Occipital lobe (tissue), 2 donors: ENCODE measurements around the gene SPATA4. TPM values are rescaled to one million over a fixed set of nuclear protein-coding genes. Genes with fewer than 3 reads are reported as not detected.

Experiments
- DNase-seq: peaks from one replicate; lab custom pipeline; 2025; lab: John Stamatoyannopoulos, UW
- total RNA-seq: library from RNA; depleted of rRNA; stranded (reverse); fragments of >200 nt; gene quantifications from one replicate; pipeline ENCODE4 v1.2.3, GENCODE V29; 2014

SPATA4 gene
- total RNA-seq, 1 donor from 2014 or later: 1.1 TPM

DNA sequence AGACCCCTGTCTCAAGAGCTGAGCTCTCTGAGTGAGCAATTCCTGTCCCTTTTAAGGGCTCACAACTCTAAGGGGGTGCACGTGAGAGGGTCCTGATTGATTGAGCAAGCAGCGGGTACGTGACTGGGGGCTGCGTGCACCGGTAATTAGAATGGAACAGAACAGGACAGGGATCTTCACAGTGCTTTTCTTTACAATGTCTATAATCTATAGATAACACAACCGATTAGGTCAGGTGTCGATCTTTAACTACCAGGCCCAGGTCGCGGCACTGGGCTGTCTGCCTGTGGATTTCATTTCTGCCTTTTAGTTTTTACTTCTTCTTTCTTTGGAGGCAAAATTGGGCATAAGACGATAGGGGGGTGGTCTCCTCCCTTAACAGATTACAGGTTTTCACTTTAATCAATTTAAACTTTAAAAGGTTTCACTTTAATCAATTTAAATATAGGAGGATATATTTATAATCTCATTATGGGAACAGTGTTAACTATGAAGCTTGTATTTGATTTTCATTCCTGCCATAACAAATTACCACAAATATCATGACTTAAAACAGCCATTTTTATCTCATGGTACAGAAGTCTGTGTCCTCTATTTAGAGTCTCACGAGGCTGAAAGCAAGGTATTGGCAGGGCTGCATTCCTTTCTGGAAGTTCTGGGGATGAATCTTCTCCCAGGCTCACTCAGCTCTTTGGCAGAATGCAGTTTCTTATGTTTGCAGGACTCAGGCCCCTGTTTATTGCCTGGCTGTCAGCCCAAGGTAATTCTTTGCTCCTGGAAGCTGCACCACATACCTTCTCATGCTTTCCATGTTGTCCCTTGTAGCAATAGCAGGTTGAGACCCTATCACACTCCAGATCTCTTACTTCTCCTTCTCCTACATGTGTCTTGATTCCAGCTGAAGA, 5.2 kb downstream of the SPATA4 start:
- DNase-seq: no peak

DNA sequence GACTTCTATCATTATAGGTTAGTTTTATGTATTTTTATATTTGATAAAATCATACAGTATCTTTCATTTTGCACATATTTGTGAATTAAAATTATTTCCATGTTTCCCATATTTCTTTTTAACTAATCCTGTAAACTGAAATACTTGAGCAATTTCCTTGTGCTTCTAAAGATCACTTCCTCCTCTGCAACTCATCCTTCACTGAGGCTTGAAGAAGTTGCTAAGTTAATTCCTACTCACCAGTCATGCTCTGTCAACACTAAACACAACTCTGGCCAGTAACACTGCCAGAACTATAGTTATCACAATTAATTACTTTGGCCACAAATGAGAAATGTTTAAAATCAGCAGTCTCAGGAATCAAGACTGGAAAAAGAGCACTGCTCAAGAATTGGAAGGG, 6.7 kb downstream of the SPATA4 start:
- no peak for DNase-seq

DNA sequence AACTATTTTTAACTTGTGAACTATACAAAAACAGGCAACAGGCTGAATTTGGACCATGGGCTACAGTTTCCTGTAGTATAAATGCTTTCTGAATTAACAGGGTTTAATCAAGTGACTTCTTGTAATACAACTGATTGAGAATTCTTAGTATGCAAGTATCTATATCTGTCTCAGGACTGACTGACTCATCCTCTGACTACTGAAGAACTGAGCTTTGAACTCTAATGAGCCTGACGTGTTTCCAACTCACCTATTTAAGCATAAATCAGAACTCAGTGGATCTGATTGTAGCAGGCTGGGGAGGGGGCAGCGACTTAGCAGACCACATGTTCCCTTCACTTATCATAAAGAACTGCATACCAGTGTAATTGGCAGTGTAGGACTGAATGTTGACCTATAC, 7.8 kb downstream of the SPATA4 start:
- no peak for DNase-seq

DNA sequence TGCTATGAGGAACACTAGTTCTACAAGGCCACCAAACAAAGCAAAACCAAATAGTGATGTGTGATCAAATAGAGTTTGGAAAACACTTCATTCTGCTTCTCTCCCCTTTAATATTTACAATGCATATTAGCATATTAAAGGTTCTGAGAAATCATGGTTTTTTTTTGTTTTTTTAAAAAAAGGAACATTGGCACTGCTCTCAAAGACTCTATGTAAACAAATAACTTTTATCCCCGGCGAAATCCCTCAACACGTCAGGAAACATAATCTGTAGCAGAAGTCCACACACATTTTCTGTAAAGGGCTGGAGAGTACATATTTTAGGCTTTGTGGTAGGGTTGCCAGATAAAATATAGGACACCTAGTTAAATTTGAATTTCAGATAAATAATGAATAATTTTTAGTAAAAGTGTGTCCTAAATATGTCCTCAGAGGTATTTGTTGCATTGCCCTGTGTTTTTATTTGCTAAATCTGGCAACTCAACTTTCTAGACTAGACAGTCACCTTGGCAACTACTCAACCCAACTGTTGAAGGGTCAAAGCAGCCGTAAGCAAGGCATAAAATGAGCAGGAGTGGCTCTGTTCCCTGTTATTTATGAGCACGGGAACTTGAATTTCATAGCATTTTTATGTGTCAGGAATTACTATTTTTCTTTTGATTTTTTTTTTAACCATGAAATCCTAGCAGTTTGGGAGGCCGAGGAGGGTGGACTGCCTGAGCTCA, 8.6 kb downstream of the SPATA4 start:
- no peak for DNase-seq

DNA sequence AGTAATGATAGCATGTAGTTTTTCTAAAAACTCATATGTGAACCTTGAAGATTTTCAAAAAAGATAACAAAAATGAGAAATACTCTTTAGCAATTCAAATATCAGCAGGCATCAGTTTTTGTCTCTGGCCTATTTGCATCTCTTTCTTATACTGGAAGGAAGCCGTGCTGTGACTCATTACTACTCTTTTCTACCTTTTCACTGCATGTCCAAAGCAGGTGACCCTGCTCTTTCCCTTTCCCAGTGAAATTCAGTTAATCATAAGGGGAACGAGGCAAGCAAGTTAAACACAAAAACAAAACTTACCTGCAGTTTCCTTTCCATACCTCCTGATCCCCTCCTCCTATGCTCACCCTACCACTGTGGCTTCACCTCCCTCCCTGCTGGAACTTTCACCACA, 9.3 kb downstream of the SPATA4 start:
- DNase-seq: no peak

DNA sequence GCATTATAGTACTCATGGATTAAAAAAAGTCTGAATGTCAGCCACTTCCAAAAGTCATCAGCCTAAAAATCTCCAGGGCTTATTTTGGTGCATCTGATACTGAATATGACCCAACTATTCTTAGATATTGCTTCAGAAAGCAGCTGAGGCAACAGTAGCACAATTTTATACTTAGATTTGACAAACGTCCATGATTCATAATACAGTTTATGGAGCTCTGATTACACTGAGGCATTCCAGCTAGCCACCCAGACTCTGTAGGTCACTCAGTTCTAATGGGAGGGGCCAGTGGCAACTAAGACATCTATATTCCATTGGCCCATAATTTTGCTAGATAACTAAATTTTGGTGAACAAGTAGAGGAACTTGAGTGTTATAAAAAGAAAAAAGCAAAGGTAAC, 10.3 kb downstream of the SPATA4 start:
- no peak for DNase-seq

DNA sequence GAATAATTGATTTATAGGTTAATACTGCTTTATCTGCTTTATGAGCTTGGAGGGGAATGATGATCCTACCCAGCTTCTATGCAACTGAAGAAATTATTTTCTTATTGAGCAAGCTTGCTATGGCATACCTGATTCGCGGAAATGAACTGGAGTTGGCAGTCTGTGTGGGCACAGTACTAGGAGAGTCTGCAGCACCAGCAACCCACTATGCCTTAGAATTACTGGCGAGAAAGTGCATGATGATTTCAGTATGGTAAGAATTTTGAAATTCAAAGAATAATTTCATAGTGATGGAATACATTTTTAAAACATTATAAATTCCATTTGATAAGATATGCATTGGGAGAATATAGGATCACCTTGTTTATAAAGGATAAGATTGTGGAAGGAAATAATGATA, 32.3 kb downstream of the SPATA4 start:
- DNase-seq: no peak

DNA sequence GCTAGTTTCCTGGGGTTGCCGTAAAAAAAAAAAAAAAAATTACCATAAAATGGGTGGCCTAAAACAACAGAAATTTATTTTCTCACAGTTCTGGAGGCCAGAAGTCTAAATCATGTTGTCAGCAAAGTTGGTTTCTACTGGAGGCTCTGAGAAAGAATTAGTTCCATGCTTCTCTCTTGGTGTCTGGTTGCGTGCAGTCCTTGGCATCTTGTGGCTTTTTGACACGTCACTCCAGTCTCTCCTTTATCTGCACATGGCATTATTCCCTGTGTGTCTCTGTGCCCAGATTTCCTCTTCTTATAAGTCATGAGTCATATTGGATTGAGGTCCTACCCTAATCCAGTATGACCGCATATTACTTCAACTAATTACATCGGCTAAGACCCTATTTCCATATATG, 38.7 kb downstream of the SPATA4 start:
- no peak for DNase-seq

DNA sequence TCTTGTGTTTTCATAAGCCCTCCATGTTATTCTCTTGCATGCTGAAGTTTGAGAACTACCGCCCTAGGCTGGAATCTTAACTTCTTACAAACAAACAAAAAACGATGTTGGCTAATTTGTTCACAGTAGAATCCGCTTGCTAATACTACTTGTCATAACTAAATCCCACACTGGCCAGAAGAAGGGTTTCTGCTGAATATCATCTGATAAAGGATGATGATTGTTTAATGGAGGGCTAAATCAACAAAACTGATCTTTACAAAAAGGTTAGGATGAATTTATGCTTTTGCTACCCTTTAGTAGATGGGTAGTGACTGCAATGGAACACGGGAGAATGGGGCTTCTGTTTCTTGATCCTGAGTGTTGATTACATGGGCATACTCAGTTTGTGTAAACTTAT, 42.3 kb downstream of the SPATA4 start:
- no peak for DNase-seq

DNA sequence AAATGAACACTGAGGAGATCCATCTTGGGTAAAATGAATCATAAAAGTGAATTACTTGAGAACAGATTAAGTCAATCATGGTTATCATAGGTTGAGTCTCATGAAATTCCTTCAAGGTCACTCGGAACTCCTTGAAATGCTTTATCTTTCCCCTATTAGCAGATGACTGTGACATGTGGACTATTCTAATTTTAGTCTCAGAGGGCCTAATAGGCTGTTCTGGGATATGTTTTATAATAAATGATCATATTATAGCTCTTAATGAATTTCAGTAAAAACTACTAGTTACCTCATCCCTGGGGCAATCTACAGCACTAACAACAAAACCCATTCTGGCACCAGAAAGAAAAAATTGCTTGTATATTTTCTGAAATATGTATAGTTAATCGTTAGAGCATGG, 44.7 kb downstream of the SPATA4 start:
- DNase-seq: no peak

DNA sequence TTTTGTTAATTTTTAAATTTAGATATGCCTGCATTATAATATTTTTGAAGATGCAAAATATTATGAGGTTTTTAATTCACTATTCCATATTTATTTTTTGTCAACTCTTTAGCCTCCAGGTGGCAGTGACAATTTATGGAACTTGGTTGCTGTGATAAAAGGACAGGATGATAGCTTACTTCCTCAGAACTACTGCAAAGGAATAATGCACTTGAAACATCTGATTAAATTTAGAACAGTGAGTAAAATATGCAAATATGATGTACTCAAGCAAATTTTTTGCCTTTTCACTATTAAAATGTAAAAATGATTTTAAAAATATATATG, 45.1 kb downstream of the SPATA4 start:
- DNase-seq: no peak

DNA sequence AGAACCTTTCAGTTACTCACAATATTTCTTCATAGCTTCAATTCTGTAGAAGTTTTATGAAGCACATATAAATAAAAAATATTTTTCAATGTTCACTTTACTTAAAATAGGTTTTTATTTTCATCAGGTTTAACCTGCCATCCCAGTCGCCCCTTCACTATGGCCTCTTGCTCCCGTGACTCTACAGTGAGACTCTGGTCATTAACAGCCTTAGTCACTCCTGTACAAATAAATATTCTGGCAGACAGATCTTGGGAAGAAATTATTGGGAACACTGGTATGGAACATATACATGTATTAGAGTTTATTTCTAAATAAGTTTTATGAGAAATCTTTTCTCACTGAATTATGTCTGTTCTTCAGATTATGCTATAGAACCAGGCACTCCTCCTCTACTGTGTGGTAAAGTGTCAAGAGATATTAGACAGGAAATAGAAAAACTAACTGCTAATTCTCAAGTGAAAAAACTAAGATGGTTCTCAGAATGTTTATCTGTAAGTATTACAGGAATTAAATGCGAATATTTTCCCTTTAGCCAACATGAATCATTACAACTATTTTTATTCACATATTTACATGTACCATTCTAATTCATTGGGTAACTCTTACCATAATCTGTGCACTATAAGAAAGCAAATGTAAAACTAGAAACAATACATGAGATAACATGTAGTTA, 45.6 kb downstream of the SPATA4 start:
- DNase-seq: no peak

DNA sequence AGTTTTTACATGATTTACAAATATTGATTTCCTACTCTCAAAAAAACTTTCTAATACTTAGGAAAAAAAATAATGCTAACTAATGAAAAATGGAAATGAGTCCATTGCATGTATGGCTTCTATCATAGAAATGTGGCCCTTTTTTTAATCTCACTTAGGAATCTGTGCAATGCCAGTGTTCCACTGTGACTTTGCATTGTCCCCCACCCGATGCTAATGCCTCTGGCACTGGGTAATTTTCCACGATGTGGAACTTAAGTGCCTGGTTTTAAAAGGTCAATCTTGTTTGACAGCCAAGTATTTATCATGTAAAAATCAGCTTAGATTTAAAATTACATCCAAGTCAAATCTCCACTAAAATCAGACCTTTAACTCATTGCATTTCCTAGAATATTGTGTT, 53.1 kb downstream of the SPATA4 start:
- DNase-seq: no peak

DNA sequence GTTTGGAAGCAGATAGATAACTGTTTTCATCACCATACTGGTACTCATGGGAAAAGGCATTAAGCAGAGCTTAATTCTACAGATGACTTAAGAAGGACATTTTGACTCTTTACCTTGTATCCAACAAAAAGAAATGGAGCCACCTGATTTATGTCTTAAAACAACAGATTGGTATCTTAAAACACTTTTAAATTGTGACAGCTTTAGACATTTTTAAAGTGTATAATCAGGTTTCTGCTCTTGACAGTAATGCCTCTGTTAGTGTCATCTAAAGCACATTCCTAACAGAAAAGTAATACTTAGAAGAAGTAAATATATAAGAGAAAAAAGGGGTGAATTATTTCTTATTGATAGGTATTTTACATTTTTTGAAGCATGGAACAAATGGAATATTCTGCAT, 55.9 kb downstream of the SPATA4 start:
- DNase-seq: no peak

DNA sequence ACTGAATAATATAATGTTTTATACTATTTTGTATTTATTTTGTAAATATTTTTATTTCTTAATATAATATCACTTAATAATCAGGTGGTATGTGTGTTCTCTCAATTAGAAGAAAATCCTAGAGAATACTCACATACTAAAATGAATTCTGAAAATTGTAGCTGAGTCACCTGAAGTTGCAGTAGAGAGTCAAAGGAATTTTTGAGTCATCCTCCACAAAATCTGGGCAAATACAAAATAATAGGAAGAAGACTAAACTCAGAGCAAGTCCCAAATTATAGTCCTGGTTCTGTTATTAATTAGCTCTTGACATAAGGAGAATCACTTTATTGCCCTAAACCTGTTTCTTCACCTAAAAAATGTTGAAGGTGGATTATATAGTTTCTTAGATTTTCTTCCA, 57.8 kb downstream of the SPATA4 start:
- DNase-seq: no peak

DNA sequence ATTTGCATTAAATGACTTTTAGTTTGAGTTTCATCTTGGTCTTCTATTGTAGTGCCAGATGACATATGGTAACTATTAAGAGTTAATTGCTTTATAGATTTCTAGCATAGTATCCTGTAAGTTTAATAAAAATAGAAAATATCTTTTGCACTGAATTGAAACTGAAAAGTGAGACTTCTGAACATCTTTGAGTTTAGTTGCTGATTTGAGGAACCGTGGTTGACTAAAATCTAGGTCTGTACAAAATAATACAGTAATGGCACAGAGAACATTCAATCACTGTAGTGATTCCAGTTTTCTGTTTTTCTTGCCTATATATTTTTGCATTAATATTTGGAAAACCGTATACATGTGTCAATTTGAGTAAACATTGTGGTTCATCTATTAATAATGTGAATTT, 60.7 kb downstream of the SPATA4 start:
- DNase-seq: no peak

Other genes with a start within 250 kb of the SPATA4 start
- 80.5 TPM for gene WDR17, start 129.7 kb downstream of the SPATA4 start, total RNA-seq
- gene ASB5, start 73.6 kb upstream of the SPATA4 start, total RNA-seq: 0.47 TPM
- 114 TPM for gene SPCS3, start 124.4 kb upstream of the SPATA4 start, total RNA-seq